Measurements from ENCODE around the gene ATP5PB. TPM values are rescaled to one million over a fixed set of nuclear protein-coding genes. Genes with fewer than 3 reads are reported as not detected.
A peak's percentile ranks its signal among the peaks of the same experiment; 100 is the strongest.

ATP5PB gene
- total RNA-seq, 2 donors from 2014 or later = 92.1 to 99.9 TPM

DNA sequence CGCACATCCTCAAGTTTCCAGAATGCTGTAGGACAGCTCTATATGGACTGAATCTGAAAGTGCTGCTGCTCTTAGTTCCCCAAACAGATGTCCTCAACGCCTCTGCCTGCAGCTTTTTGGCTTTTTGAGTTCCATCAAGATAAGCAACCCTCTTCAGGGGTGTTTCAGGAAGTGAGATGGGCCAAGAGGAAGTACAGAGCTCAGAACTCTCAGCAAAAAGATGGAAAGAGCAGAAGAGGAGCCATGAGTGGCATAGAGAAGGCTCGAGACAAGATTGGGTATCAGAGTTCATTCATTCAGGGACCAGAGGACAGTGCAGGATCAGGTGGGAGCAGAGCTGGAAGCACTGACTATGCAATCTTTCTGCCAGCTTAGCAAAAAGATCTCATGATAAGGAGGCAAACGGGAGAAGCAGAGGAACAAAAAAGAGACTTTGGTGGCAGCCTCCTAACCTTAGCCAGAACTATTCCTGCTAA lies 54.4 kb downstream of the ATP5PB start, which contains the start of the genes ADORA3 and TMIGD3:
Gene ADORA3, minus strand, starts transcription at position 49 of the 476 bp plus-strand sequence. CDS start 279 bp downstream, outside the sequence.
Gene TMIGD3, minus strand, starts transcription at position 49 of the 476 bp plus-strand sequence. CDS start 279 bp downstream, outside the sequence.
- no peaks in the 10 kb centered on the region for H3K27me3 ChIP-seq (replicated peaks; ENCODE audit: insufficient read depth)
- peaks cover 7 to 14% of the 10 kb centered on the region in 2 donors for H3K4me1 ChIP-seq (ENCODE audit: control insufficient read depth in 1 of 2, low read depth in 2 of 2)
- H3K27ac ChIP-seq = no peak within 1 kb of the TSS
- H3K4me3 ChIP-seq = peak within 1 kb of the TSS; percentile 5
- ATAC-seq (ENCODE audit: insufficient number of reproducible peaks, low FRiP score, low read depth) (no peak), DNase-seq (ENCODE audit: low spot score) (no peak)
- H3K9me3 ChIP-seq = no peaks in the 10 kb centered on the region
- no peak for TF ChIP-seq CTCF (IDR thresholded peaks at IDR 0.05)
- no peaks in the 10 kb centered on the region for H3K36me3 ChIP-seq

GRCh38 chr1:111504097-111504496 lies 54.8 kb downstream of the ATP5PB start:
- peaks cover 12 to 19% of the 10 kb centered on the region in 2 donors for H3K4me1 ChIP-seq (ENCODE audit: control insufficient read depth in 1 of 2, low read depth in 2 of 2)

DNA sequence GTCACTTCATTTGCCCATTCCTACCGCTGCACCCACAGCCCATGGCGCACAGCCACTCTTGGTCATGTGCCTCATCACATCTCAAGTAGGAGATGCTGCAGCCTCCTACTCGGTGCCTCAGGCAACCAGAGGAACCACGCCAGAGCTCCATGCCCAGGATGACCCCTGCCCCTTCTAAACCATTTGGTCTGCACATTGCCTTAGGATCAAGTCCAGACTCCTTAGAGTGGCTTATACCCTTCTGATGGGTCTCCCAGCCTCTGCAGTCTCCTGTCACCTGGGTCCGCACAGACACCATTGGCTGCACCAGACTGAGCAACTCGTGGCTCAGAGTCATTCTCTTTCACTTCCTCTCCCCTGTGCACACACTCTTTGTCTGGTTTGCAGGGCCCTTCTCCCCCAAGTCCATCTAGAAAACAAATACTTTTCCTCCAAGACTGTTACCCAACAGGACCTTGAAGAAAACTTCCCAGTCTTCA lies 56.4 kb downstream of the ATP5PB start:
- no peak for DNase-seq (ENCODE audit: low spot score)
- ATAC-seq (ENCODE audit: insufficient number of reproducible peaks, low FRiP score, low read depth) = no peak
- peak overlapping the region; percentile 20 to 61 for H3K27ac ChIP-seq
- H3K36me3 ChIP-seq = no peaks in the 10 kb centered on the region
- H3K27me3 ChIP-seq (replicated peaks; ENCODE audit: insufficient read depth) = no peaks in the 10 kb centered on the region
- no peak for TF ChIP-seq CTCF (IDR thresholded peaks at IDR 0.05)
- H3K4me3 ChIP-seq = no peak overlapping the region
- H3K4me1 ChIP-seq (ENCODE audit: control insufficient read depth in 1 of 2, low read depth in 2 of 2) = peaks cover 22 to 34% of the 10 kb centered on the region in 2 donors
- no peaks in the 10 kb centered on the region for H3K9me3 ChIP-seq

More at GRCh38 chr1:111504097-111504496, 54.8 kb downstream of the ATP5PB start:
- Histone ChIP-seq H3K4me3 (no peak overlapping the region), H3K27me3 (replicated peaks; ENCODE audit: insufficient read depth) (no peaks in the 10 kb centered on the region), H3K27ac (no peak overlapping the region), H3K9me3 (no peaks in the 10 kb centered on the region), H3K36me3 (no peaks in the 10 kb centered on the region)
- no peak for ATAC-seq (ENCODE audit: insufficient number of reproducible peaks, low FRiP score, low read depth)
- TF ChIP-seq CTCF (IDR thresholded peaks at IDR 0.05) = no peak
- no peak for DNase-seq (ENCODE audit: low spot score)

GRCh38 chr1:111506561-111506960 lies 57.3 kb downstream of the ATP5PB start:
- Histone ChIP-seq H3K27me3 (replicated peaks; ENCODE audit: insufficient read depth) (no peaks in the 10 kb centered on the region), H3K27ac (peak overlapping the region; percentile 53 to 72), H3K9me3 (no peaks in the 10 kb centered on the region), H3K4me1 (ENCODE audit: control insufficient read depth in 1 of 2, low read depth in 2 of 2) (peaks cover 22 to 35% of the 10 kb centered on the region in 2 donors), H3K4me3 (no peak overlapping the region), H3K36me3 (no peaks in the 10 kb centered on the region)
- ATAC-seq (ENCODE audit: insufficient number of reproducible peaks, low FRiP score, low read depth) (no peak), DNase-seq (ENCODE audit: low spot score) (no peak)
- TF ChIP-seq CTCF (IDR thresholded peaks at IDR 0.05) = no peak

DNA sequence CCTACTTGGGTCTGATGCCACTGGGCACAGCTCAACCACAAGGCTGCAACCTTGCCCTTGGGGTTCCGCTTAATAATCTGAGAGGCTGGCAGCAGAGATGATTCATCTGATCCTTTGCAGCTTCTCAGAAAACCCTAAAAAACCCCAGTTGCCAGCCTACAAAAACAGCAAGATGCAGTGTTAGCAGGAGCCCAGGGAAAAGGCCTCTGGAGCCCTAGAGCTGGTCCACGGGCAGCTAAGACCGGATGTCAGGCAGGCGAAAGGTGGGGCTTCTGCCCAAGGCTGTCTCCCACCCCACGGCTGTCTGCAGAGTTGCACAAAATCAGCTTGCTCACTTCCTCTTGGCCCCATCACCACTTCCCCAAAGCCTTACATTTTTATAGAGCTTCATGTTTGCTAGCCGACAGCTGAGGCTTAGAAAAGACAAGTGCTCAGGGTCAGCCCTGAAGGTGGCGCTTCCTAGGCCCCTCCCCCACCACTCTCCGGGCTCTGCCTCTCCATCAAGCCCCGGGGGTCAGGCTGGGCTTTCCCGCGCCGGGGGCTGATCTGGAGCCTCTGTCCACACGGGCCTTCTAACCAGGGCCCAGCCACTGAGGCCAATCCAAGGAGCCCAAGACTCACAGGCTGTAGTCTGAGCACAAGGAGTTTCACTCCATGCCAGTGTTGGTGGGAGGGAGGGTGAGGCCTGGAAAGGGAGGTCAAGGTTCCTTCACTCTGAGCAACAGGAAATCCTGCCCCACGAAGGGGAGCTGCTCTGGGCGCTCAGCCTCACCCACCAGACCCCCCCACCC lies 58.3 kb downstream of the ATP5PB start:
- ATAC-seq (ENCODE audit: insufficient number of reproducible peaks, low FRiP score, low read depth) = peak; percentile 44
- H3K4me1 ChIP-seq (ENCODE audit: control insufficient read depth in 1 of 2, low read depth in 2 of 2) = peaks cover 22 to 35% of the 10 kb centered on the region in 2 donors

More for the DNA sequence above, 58.3 kb downstream of the ATP5PB start:
- no peak for DNase-seq (ENCODE audit: low spot score)
- TF ChIP-seq CTCF (IDR thresholded peaks at IDR 0.05) = no peak
- Histone ChIP-seq H3K27ac (peak overlapping the region; percentile 94 to 97), H3K9me3 (no peaks in the 10 kb centered on the region), H3K36me3 (no peaks in the 10 kb centered on the region), H3K4me3 (peak overlapping the region; percentile 51), H3K27me3 (replicated peaks; ENCODE audit: insufficient read depth) (no peaks in the 10 kb centered on the region)
